HepG2 (cell line): ENCODE measurements around the gene BCL2L2. TPM values are rescaled to one million over a fixed set of nuclear protein-coding genes. Genes with fewer than 3 reads are reported as not detected.

Experiments used
- FUBP1 ChIP-seq: sonication (generic); formaldehyde crosslinking; IDR thresholded peaks from 2 replicates; pipeline ENCODE4 v1.5.1; 2020; ENCODE audit warnings: missing genetic modification reagents, mild to moderate bottlenecking, borderline replicate concordance
- GPBP1L1 ChIP-seq: sonication (generic); formaldehyde crosslinking; IDR thresholded peaks from 2 replicates; pipeline ENCODE4 v1.5.0; 2020; ENCODE audit warnings: mild to moderate bottlenecking, missing genetic modification reagents
- KMT2B ChIP-seq: IDR thresholded peaks from 2 replicates; pipeline ENCODE4 v1.6.1; 2016; ENCODE audit warnings: missing genetic modification reagents, missing compliant biosample characterization
- MAZ ChIP-seq, 2 experiments: sonication (generic) in 1 of 2; formaldehyde crosslinking in 1 of 2; IDR thresholded peaks; 2 replicates each; pipeline versions ENCODE4 v1.5.0 to v1.6.1; 2012 to 2020; ENCODE audit warnings: low read depth in 2 of 2, mild to moderate bottlenecking in 2 of 2, borderline replicate concordance in 1 of 2, improper control_type of control experiment in 1 of 2, low read length in 1 of 2, missing genetic modification reagents in 1 of 2, moderate library complexity in 1 of 2
- RFX5 ChIP-seq: IDR thresholded peaks from 2 replicates; pipeline ENCODE4 v1.6.1; 2011; ENCODE audit warnings: low read depth, low read length, improper control_type of control experiment
- RORA ChIP-seq: sonication (generic); formaldehyde crosslinking; IDR thresholded peaks from 2 replicates; pipeline ENCODE4 v1.5.0; 2020; ENCODE audit warnings: mild to moderate bottlenecking, missing genetic modification reagents, moderate library complexity
- SKI ChIP-seq: fragments of 450-650 bp; IDR thresholded peaks from one replicate; pipeline ENCODE4 v1.6.1; 2018; ENCODE audit warnings: mild to moderate bottlenecking; ENCODE audit not compliant: partially characterized antibody
- ZFYVE20 ChIP-seq: sonication (generic); formaldehyde crosslinking; IDR thresholded peaks from 2 replicates; pipeline ENCODE4 v1.8.0; 2023; ENCODE audit warnings: low read depth, mild to moderate bottlenecking, moderate library complexity, missing genetic modification reagents, borderline replicate concordance
- ZMAT3 ChIP-seq: sonication (generic); formaldehyde crosslinking; conservative IDR thresholded peaks from 2 replicates; pipeline ENCODE4 v1.7.0; 2021; ENCODE audit warnings: missing genetic modification reagents
- ZMYM4 ChIP-seq: sonication (generic); formaldehyde crosslinking; IDR thresholded peaks from 2 replicates; pipeline ENCODE4 v1.8.1; 2023; ENCODE audit warnings: mild to moderate bottlenecking, missing genetic modification reagents
- ZNF251 ChIP-seq: sonication (generic); formaldehyde crosslinking; IDR thresholded peaks from 2 replicates; pipeline ENCODE4 v1.9.0; 2021; ENCODE audit warnings: mild to moderate bottlenecking, missing genetic modification reagents
- ZNF331 ChIP-seq: sonication (generic); formaldehyde crosslinking; IDR thresholded peaks from 2 replicates; pipeline ENCODE4 v1.4.0; 2020; ENCODE audit warnings: missing genetic modification reagents
- ZNF746 ChIP-seq: sonication (generic); formaldehyde crosslinking; IDR thresholded peaks from 2 replicates; pipeline ENCODE4 v1.8.0; 2022; ENCODE audit warnings: mild to moderate bottlenecking, missing genetic modification reagents
- ZNF749 ChIP-seq: sonication (generic); formaldehyde crosslinking; IDR thresholded peaks from 2 replicates; pipeline ENCODE4 v1.8.0; 2022; ENCODE audit warnings: mild to moderate bottlenecking, missing genetic modification reagents, moderate library complexity, borderline replicate concordance
- ZSCAN21 ChIP-seq: sonication (generic); formaldehyde crosslinking; IDR thresholded peaks from 2 replicates; pipeline ENCODE4 v1.8.0; 2022; ENCODE audit warnings: mild to moderate bottlenecking, missing genetic modification reagents, moderate library complexity, borderline replicate concordance
- ZZZ3 ChIP-seq: sonication (generic); formaldehyde crosslinking; IDR thresholded peaks from 2 replicates; pipeline ENCODE4 v1.4.0; 2020; ENCODE audit warnings: missing genetic modification reagents, mild to moderate bottlenecking, borderline replicate concordance
- polyA plus RNA-seq, 8 experiments: library from polyadenylated mRNA; depleted of rRNA in 3 of 8; stranded (reverse) in 7 of 8; unstranded in 1 of 8; fragments of >200 nt; fragmentation: Illumina TruSeq in 4 of 8; extraction: Trizol in 4 of 8; gene quantifications; 2 replicates each; pipeline versions ENCODE4 v1.2.1 to v1.2.3, GENCODE V29; 2011 to 2016; ENCODE audit warnings: low read depth in 4 of 8, missing spikeins in 1 of 8, mixed read lengths in 1 of 8; ENCODE audit not compliant: insufficient read depth in 1 of 8
- total RNA-seq, 5 experiments: library from RNA; depleted of rRNA; stranded (reverse); fragments of >200 nt; fragmentation: Illumina TruSeq; extraction: Trizol; gene quantifications; 2 replicates each; pipeline ENCODE4 v1.2.3, GENCODE V29; 2016; ENCODE audit warnings: low read depth in 1 of 5
- TF ChIP-seq, protein P1 (sequence below): sonication (generic); formaldehyde crosslinking; IDR thresholded peaks from 2 replicates; pipeline ENCODE4 v1.5.0; 2020; ENCODE audit warnings: mild to moderate bottlenecking, missing genetic modification reagents
- TF ChIP-seq, protein P2 (sequence below): IDR thresholded peaks from 2 replicates; pipeline ENCODE4 v1.4.0; 2020; ENCODE audit warnings: mild to moderate bottlenecking, missing genetic modification reagents

BCL2L2 gene
- total and polyA plus RNA-seq, 2 of the 13 experiments (the other 11 are each of a cell fraction or from before 2014, with no cell fraction given), result 28.1 to 49.8 TPM

DNA sequence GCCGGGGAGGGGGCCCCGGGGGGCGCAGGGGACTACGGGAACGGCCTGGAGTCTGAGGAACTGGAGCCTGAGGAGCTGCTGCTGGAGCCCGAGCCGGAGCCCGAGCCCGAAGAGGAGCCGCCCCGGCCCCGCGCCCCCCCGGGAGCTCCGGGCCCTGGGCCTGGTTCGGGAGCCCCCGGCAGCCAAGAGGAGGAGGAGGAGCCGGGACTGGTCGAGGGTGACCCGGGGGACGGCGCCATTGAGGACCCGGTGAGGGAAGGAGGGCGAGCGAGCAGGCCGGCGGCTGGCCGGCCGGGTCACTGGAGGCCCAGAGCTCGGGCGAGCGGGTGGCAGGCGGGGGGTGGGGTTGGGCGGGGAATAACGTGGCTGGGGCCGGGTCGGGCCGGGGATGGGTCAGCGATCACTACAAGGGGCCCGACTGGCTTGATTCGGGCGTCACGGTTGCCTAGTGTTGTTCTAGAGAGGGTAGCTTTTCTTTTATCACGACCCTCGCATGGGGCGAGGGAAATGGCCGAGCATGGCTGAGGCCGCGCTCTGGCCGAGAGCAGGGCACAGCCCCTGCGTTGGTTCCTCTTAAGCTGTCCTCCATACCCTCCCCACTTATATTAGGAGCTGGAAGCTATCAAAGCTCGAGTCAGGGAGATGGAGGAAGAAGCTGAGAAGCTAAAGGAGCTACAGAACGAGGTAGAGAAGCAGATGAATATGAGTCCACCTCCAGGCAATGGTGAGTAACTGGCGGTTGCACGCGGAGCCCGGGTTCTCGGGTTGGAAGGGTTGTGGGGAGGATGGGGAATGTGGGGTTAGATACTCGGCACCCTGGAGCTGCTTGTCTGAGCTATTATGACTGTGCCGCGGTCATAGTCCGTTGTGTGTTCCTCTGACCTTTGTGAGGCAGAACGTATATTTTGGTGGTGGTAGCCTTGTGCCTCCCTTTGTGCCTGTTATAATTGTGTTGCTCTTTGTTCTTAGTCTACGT lies 15.2 kb downstream of the BCL2L2 start (continued):
- TF ChIP-seq GPBP1L1 (CRISPR knock-in tag), result no peak
- TF ChIP-seq ZZZ3 (CRISPR knock-in tag), result no peak
- TF ChIP-seq, protein P1, sequence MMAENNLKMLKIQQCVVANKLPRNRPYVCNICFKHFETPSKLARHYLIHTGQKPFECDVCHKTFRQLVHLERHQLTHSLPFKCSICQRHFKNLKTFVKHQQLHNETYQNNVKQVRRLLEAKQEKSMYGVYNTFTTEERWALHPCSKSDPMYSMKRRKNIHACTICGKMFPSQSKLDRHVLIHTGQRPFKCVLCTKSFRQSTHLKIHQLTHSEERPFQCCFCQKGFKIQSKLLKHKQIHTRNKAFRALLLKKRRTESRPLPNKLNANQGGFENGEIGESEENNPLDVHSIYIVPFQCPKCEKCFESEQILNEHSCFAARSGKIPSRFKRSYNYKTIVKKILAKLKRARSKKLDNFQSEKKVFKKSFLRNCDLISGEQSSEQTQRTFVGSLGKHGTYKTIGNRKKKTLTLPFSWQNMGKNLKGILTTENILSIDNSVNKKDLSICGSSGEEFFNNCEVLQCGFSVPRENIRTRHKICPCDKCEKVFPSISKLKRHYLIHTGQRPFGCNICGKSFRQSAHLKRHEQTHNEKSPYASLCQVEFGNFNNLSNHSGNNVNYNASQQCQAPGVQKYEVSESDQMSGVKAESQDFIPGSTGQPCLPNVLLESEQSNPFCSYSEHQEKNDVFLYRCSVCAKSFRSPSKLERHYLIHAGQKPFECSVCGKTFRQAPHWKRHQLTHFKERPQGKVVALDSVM (CRISPR knock-in tag), result peak; percentile 27; the same call in 1 of the 2 replicates
- peak; percentile 82; the same call in 1 of the 2 replicates for TF ChIP-seq ZSCAN21 (CRISPR knock-in tag)
- peak; percentile 96; the same call in 1 of the 2 replicates for TF ChIP-seq FUBP1
- peak; percentile 47 for TF ChIP-seq ZMYM4 (CRISPR knock-in tag)
- 0 out of 2 replicates have a peak, but pooled peaks have one; percentile 8 for TF ChIP-seq ZNF746
- no peak for TF ChIP-seq RORA (CRISPR knock-in tag)
- peak; percentile 5; the same call in 1 of the 2 replicates for TF ChIP-seq MAZ (IDR thresholded peaks at IDR 0.05; ENCODE audit: borderline replicate concordance, low read depth, low read length)
- no peak for TF ChIP-seq MAZ (CRISPR knock-in tag; IDR thresholded peaks at IDR 0.05; ENCODE audit: low read depth)
- TF ChIP-seq ZNF331, result no peak
- TF ChIP-seq ZNF251 (CRISPR knock-in tag), result no peak
- peak; percentile 72; the same call in 1 of the 2 replicates for TF ChIP-seq ZNF749 (CRISPR knock-in tag)
- peak; percentile 40; the same call in 1 of the 2 replicates for TF ChIP-seq ZFYVE20 (CRISPR knock-in tag)
- TF ChIP-seq, protein P2, sequence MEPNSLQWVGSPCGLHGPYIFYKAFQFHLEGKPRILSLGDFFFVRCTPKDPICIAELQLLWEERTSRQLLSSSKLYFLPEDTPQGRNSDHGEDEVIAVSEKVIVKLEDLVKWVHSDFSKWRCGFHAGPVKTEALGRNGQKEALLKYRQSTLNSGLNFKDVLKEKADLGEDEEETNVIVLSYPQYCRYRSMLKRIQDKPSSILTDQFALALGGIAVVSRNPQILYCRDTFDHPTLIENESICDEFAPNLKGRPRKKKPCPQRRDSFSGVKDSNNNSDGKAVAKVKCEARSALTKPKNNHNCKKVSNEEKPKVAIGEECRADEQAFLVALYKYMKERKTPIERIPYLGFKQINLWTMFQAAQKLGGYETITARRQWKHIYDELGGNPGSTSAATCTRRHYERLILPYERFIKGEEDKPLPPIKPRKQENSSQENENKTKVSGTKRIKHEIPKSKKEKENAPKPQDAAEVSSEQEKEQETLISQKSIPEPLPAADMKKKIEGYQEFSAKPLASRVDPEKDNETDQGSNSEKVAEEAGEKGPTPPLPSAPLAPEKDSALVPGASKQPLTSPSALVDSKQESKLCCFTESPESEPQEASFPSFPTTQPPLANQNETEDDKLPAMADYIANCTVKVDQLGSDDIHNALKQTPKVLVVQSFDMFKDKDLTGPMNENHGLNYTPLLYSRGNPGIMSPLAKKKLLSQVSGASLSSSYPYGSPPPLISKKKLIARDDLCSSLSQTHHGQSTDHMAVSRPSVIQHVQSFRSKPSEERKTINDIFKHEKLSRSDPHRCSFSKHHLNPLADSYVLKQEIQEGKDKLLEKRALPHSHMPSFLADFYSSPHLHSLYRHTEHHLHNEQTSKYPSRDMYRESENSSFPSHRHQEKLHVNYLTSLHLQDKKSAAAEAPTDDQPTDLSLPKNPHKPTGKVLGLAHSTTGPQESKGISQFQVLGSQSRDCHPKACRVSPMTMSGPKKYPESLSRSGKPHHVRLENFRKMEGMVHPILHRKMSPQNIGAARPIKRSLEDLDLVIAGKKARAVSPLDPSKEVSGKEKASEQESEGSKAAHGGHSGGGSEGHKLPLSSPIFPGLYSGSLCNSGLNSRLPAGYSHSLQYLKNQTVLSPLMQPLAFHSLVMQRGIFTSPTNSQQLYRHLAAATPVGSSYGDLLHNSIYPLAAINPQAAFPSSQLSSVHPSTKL (CRISPR knock-in tag), result no peak
- TF ChIP-seq ZMAT3 (CRISPR knock-in tag), result no peak
- TF ChIP-seq RFX5, result no peak
- peak; percentile 17 for TF ChIP-seq SKI
- no peak; the same call in 1 of the 2 replicates for TF ChIP-seq KMT2B (CRISPR knock-in tag)
